Mucosa of gallbladder (tissue), 1 donor: Measurements from ENCODE around the gene PLA1A. TPM values are rescaled to one million over a fixed set of nuclear protein-coding genes. Genes with fewer than 3 reads are reported as not detected.
"Not testable (repeated sequence)": the region's sequence is repeated elsewhere in the genome, so short reads cannot be mapped to it uniquely, and the experiment has no call there.

Source experiments
- DNase-seq: peaks from one replicate; pipeline ENCODE4 v3.0.0-alpha.2; 2020; ENCODE audit warnings: low spot score
- total RNA-seq: library from RNA; stranded (reverse); gene quantifications from one replicate; pipeline ENCODE4 v1.2.1, GENCODE V29; 2021
- donor health status: DM: no; HTN: no; CAD: no.

Gene PLA1A
- total RNA-seq, 1 donor from 2014 or later, result 1.6 TPM

DNA sequence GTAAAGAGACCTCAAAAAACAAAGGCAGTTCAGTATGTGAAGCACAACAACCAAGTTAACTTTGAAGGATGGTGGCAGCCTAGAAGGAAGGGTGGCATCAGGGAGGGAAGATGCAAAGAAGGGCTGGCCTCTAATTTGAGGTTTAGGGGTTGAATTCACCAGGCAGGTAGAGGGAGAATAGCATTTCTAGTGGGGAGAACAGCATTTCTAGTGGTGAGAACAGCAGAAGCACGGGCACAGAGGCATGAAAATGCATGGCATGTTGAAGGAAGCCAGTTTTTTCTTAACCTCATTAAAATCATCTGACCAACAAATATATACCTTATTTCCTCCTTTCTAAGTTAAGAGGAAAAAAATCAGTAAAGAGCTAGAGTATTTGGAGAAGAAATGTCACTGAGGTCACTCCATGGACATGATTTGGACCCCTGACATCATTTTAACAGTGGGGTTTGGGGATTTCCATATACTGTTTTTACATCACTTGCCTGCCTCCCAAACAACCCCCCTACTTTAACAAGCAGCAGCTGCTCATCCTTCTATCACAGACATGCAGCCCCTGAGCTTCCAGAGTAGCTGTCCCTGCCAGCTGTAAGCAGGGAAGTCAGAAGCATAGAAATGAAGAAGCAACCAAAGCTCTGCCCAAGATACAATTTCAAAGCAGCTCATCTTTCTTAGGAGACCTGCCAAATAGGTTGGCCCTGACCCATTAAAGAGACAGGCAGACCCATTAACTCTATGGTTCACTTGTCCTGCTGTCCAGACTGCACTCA lies 65.1 kb downstream of the PLA1A start:
- DNase-seq, result no peak

DNA sequence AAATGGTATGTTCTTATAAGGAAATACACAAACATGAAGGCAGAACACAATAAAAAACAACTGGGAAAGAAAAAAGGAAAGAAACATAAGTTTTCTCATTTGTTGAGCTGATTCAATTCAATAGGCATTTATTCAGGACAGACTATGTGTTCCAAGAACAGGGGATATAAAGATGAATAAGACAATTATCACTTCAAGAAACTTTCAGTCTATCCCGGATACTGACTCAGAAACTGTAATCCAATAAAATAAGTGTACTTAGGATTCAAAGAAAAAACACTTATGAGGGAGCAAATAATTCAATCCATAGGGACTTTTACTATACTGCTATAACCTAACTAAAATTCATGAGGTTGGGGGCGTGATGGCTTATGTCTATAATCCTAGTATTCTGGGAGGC lies 66.2 kb downstream of the PLA1A start:
- DNase-seq, result no peak

DNA sequence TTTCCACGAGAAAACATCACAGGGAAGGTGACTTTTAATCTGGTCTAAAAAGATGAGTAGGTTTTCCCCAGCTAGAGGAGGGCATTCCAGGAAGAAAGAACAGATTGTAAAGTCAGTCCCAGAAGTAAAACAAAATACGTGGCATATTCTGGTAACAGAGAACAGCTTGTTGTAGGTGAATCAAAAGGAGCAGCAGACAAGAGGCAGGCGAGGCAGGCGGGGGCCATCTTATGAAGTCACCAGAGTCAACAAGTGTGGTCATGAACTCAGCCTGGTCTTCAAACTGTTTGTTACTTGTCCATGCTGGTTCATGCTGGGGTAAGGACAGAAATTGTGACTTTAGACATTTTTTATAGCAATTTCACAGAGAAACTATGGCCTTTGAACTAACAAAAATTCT lies 66.7 kb downstream of the PLA1A start:
- DNase-seq, result no peak

DNA sequence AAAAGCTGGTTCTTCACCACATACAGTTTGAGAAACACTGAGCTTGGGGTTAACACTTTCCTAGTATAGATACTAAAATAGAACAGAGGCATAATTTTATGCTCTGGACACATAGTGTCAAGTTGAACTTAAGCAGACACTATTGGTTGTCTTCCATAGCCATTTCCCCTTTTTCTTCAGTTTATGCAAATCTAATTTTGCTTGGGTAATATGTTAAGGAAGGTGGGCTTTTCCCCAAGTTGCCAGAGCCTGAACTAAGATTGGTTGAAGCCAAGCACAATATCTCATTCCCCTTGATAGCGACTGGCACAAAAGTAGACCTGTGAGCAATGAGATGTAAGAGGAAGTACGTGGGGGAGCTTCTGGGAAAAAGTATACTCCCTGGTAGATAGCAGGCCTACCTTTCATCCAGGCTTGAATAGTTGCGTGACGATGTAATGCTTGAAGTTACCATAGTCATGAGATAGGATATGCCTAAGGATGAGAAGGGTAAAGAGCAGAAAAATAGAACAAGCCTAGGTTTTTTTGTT lies 67.2 kb downstream of the PLA1A start:
- DNase-seq, result no peak

DNA sequence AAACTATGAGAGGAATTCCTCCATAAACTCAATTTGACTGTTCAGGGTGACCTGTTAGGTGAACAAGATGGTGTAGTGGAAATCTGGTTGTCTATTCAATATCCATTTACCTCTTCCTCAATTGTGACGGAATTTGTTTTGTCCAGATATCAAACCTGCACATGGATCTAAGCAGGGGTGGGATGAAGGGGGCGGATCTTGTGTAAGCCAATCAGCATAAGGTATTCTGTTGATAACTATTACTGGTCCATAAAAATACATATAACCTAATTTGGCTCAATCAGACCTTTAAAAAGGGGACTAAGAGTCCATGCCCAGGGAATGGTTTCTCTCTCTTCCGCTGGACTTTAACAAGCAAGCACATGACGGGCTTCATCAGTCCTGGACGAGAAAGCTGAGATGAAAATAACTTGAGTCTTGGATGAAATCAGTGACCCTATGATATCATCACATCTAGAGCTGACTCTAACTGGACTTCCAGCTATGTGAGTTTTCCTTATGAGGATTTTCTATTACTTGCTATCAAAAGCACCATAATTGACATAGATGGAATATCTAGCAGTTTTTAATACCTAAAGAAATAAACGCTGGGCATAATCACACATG lies 68.4 kb downstream of the PLA1A start:
- no peak for DNase-seq

DNA sequence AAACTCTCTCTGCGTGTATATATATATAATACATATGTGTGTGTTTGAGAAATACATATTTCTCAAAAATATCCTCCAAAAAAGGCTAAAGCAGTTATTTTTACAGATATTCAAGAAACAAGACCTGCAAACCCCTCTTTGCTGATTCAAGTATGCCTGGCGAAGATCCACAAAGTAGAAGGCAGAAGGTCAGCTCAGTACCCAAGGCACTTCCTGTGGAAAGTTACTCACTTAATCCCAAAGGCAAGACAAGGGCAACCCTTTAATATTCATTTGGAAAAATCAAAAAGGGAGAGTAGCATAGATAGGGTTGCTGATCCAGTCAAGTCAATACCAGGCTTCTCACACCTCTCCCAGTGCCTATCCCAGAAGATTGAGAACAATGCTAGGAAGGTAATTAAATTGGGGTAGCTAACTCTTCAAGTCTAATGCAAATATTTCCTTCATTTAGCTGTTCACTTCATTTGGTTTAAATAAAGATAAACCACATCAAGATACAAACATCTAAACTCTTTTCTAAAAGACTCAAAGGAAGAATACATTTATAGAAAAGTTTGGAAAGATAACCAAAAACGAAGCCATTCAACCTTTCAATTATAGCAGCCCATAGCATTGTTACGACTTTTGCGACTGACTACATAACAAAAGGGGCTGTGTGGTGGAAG lies 72.4 kb downstream of the PLA1A start:
- DNase-seq, result no peak

DNA sequence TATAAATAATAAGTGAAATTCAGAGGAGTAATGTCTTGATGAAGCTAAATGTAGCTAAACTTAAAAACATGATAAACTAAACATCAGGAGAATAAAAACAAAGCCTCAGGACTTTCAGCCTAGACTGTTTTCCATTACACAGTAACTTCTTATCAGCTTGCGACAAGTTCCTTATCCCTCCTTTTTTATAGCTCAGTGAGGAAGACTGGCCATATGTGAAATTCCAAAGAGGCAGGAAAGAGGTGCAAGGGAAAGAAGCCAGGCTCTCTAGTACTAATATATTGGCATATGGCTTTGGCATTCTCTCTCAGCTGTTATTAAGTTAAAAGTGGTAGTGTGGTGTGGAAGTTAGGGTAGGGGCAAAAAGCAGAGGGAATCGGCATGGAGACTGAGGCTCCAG lies 75.1 kb downstream of the PLA1A start:
- DNase-seq, result no peak

DNA sequence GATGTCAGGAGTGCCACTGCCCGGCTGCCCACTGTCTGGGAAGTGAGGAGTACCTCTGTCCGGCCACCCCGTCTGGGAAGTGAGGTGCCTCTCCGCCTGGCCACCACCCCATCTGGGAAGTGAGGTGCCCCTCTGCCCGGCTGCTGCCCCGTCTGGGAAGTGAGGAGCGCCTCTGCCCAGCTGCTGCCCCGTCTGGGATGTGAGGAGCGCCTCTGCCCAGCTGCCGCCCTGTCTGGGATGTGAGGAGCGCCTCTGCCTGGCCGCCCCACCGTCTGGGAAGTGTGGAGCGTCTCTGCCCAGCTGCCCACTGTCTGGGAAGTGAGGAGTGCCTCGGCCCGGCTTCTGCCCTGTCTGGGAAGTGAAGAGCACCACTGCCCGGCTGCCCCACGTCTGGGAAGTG lies 76.2 kb downstream of the PLA1A start:
- no peak for DNase-seq

DNA sequence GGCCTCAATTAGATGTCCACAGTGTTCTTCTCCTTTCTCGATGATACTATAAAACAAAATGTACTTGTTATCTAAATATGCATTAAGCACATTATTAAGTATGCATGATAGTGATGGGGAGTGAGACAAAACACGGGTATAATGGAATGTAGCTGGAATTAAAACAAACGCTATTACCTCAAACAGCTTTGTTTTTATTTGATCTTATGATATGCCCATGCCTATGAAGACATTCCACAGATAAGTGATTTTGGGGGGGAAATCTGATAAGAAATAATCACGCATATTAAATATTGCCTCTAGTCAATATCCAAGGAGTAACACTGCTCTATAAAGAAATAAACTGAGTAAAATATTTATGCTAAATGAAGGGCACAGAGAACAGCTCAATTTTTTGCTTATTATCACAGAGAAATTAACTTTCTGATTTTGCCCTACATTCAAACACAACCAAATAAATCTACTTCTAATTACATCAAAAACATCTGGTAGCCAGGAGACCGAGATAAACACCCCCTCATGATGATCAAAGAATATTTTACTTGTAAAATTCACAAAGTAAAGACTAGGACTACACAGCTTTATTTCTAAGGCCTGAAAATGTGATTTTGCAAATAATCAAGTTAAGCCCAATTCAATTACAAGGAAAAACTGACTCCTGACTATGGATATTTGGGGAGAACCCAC lies 77.6 kb downstream of the PLA1A start:
- no peak for DNase-seq

DNA sequence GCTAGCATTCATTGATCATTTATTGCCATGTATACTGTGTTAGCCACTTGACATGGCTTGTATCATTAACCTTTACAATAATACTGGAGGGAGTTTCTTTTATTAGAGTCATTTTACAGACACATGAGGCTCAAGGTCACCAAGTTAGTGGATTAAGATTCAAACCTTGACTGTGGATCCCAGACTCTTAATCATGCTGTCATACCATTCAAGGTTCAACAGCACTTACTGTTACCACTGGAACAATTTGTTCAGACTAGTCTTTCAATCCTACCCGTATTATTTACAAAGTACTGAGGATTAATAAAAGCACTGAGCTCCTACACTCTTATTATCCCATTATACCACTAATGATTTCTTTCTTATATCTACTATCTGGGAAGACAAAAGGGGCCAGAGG lies 78.3 kb downstream of the PLA1A start:
- no peak for DNase-seq

DNA sequence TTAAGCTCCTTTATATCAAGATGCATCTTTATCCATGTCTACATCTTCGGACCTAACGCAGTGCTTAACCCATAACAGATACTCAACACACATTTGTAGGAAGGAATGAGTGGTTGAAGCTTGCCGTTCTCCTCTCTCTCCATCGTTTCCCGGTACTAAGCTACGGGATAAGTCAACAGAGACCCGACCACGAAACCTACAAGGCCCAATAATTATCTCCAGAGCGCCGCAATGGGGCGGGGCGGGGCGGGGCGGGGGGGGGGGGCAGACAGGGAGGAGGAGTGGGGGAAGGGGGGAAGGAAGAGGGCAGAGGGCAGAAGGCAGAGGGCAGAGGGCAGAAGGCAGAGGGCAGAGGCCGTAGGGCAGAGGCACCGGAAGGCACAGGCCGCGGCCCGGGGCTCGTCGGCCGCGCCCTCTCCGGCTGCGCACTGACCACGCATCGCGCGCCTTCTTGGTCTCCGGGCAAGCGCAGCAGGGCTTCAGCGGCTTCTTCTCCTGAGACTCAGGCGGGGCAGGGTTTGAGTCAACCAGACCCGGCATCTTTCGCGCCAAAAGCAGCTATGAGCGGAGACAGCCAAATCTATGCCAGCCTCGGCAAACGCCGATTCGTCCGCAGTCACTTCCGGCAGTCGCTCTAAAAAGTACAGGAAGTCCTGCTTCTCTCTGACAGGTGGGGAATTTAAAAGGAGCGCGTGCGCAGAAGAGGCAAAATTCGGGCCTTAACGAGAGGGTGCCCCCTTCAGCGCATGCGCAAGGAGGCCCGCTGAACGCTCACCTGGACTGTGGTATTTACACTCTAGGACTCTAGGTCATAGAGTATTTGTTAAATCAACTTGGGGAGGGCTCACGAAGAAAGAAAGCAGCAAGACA lies 79.3 kb downstream of the PLA1A start, which contains the start of gene COX17:
Gene COX17, minus strand, starts transcription at position 636 of the 870 bp plus-strand sequence. Its CDS starts 96 bp downstream, at position 540.
- peak; percentile 97 for DNase-seq

DNA sequence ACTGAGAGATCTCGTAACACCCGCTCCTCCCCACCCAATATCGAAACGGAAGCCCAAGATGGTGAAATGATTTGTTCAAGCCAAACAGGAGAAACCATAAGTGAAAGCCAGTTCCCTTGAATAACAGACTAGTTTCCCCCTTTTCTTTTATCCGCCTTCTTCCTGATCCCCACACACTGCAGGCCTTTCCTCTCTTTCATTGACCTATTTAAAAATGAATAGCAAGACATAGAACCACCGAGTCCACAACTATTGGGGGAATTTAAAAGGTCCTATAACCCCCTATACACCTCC lies 79.9 kb downstream of the PLA1A start:
- no peak for DNase-seq

DNA sequence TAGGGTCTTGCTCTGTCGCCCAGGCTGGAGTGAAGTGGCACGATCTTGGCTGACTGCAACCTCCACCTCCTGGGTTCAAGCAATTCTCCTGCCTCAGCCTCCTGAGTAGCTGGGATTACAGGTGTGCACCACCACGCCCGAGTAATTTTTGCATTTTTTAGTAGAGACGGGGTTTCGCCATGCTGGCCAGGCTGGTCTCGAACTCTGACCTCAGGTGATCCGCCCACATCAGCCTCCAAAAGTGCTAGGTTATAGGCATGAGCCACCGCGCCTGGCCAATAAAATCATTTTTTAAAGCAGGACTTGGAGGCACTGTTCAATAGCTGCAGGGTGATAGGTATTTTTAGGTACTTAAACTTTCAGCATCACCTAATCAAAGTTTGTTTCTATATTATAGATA lies 80.5 kb downstream of the PLA1A start:
- not testable (repeated sequence) for DNase-seq

Other genes with a start within 250 kb of the PLA1A start
- 35.3 TPM for gene TMEM39A, start 134.3 kb upstream of the PLA1A start, total RNA-seq
- gene POGLUT1, start 128.9 kb upstream of the PLA1A start, total RNA-seq, result 17.9 TPM
- 114 TPM for gene TIMMDC1, start 99.3 kb upstream of the PLA1A start, total RNA-seq
- gene CD80, start 38.3 kb upstream of the PLA1A start, total RNA-seq, result 0.46 TPM
- 9.5 TPM for gene ADPRH, start 18.4 kb upstream of the PLA1A start, total RNA-seq
- gene POPDC2, start 62.7 kb downstream of the PLA1A start, total RNA-seq, result 53.2 TPM
- 45.1 TPM for gene COX17, start 79.5 kb downstream of the PLA1A start, total RNA-seq
- 6.7 TPM for gene CFAP91, start 105.1 kb downstream of the PLA1A start, total RNA-seq
- gene NR1I2, start 184.2 kb downstream of the PLA1A start, total RNA-seq, result 106 TPM